ENCODE measurements around the gene SWSAP1.
"Not testable (repeated sequence)": the region's sequence is repeated elsewhere in the genome, so short reads cannot be mapped to it uniquely, and the experiment has no call there.

Gene SWSAP1, protein sequence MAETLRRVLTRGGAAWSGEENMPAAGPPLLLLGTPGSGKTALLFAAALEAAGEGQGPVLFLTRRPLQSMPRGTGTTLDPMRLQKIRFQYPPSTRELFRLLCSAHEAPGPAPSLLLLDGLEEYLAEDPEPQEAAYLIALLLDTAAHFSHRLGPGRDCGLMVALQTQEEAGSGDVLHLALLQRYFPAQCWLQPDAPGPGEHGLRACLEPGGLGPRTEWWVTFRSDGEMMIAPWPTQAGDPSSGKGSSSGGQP

DNA sequence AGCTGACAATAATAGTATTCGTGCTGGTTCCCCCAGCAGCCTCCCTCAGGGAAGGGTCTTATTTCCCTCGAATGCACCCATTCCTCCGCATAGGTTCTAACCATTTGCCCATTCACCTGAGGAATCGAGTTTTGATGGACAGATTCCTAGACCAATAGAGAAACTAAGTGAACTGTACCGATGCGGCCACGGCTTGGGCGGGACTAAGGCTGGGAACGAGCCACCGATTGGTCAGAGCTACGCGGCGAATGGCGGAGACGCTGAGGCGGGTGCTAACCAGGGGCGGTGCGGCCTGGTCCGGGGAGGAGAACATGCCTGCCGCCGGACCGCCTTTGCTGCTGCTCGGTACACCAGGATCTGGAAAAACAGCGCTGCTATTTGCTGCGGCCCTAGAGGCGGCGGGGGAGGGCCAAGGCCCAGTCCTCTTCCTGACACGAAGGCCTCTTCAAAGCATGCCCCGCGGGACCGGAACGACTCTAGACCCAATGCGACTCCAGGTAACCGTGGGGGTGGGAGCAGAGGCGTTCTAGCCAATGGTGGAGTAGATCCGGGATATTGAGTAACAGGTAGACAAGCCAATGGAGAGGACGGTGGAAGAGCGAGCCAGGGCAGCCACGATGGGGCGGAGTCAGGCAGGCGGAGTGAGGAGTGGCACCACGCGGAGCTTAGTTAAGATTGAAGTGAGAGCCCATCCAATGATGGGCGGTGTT lies at the start of gene SWSAP1:
Gene SWSAP1 (plus strand): TSS at position 234 of the 710 bp plus-strand sequence. CDS start 15 bp downstream, at position 249.
- peak; percentile 98 to 99 for DNase-seq
- TF ChIP-seq GATA1 (IDR thresholded peaks at IDR 0.05; ENCODE audit: low read depth, low read length) (no peak), POLR2A (IDR thresholded peaks at IDR 0.05; ENCODE audit: low read length) (peak; percentile 82)

DNA sequence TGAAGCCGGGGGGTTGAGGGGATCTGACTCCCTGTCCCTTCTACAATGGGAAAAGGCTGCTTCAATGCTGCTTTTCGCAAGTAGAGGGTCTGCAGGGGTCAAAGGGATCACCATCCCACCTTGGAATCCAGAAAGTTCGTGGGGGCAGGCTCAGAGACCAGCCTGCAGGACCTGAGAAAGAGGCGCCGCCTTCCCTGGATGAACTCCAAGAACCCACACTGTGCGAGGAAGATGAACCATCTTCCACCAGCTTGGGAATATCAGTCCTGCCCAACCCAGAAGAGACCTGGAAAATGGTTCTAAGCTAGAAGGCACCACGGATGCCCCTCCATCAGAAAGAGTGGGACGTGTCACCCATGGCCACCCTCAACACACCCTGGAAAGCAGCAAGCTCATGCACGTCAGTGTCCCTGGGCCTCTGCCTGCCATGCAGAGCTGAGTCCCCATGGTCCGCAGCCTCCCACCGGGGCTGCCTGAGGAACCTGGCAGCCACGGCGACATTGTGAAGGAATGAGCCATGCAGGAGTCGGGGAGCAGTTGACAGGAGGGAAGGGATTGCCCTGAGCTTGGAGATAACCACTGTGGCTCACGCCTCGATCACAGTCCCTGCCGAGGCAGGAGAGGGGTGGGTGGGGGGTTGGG lies 49.6 kb upstream of the SWSAP1 start:
- TF ChIP-seq POLR2A (IDR thresholded peaks at IDR 0.05; ENCODE audit: low read length) (no peak), GATA1 (IDR thresholded peaks at IDR 0.05; ENCODE audit: low read depth, low read length) (no peak)
- DNase-seq, result no peak

DNA sequence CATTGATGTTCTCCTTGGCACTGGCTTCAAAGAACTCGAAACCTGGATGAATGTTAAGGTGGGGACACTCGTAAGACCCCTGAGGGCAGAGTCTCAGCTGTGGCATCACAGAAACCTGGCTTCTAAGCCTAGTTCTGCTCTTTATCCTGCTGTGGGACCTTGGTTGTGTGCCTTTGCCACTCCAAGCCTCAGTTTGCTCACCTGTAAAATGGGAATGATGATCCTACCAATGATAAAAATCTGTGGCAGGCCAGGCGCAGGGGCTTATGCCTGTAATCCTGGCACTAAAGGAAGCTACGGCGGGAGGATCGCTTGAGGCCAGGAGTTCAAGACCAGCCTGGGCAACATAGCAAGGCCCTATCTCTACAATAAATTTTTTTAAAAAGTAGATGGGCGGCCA lies 48.9 kb upstream of the SWSAP1 start:
- DNase-seq, result no peak
- no peak for TF ChIP-seq GATA1 (IDR thresholded peaks at IDR 0.05; ENCODE audit: low read depth, low read length)
- no peak for TF ChIP-seq POLR2A (IDR thresholded peaks at IDR 0.05; ENCODE audit: low read length)

DNA sequence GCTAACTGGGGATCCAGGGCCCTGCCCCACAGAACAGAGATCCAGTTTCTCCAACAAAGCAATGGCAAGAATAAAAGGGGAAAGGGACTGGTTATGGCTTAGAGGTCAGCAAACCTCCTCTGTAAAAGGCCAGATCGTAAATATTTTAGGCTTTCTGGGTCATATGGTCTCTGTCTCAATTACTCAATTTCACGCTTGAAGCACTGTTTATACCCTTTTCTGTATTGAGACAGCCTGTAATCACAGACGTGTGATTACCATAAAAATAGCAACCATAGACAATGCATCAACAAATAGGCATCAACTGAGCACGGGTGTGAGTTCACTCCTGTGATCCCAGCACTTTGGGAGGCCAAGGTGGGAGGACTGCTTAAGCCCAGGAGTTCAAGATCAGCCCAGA lies 44.3 kb upstream of the SWSAP1 start:
- no peak for DNase-seq
- no peak for TF ChIP-seq GATA1 (IDR thresholded peaks at IDR 0.05; ENCODE audit: low read depth, low read length)
- TF ChIP-seq POLR2A (IDR thresholded peaks at IDR 0.05; ENCODE audit: low read length), result no peak

DNA sequence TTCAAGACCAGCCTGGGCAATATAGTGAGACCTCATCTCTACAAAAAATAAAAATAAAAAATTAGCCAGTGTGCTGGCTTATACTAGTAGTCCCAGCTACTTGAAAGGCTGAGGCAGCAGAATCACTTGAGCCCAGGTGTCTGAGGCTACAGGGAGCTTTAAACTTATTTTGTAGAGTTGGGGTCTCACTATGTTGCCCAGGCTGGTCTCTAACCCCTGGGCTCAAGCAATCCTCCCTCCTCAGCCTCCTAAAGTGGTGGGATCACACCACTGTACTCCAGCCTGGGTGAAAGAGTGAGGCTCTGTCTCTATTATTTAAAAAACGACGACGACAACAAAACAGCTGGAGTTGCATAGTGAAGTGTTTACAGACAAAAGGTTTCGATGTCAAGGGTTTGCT lies 43.0 kb upstream of the SWSAP1 start:
- TF ChIP-seq GATA1 (IDR thresholded peaks at IDR 0.05; ENCODE audit: low read depth, low read length) (no peak), POLR2A (IDR thresholded peaks at IDR 0.05; ENCODE audit: low read length) (no peak)
- no peak for DNase-seq

DNA sequence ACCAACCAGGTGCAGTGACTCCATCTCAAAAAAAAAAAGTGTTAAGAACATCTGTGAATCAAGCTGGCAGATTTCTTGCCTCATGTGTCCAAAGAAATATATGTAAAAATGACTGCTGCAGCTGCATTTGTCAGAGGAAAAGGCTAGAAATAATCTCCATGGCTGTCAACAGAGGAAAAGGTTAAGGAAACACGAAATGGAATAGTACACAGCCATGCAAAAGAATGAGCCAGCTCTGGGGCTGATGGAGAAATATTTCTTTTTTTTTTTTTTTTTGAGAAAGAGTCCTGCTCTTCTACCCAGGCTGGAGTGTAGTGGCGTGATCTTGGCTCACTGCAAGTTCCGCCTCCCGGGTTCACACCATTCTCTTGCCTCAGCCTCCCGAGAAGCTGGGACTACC lies 41.6 kb upstream of the SWSAP1 start:
- DNase-seq, result no peak
- TF ChIP-seq POLR2A (IDR thresholded peaks at IDR 0.05; ENCODE audit: low read length) (no peak), GATA1 (IDR thresholded peaks at IDR 0.05; ENCODE audit: low read depth, low read length) (no peak)

DNA sequence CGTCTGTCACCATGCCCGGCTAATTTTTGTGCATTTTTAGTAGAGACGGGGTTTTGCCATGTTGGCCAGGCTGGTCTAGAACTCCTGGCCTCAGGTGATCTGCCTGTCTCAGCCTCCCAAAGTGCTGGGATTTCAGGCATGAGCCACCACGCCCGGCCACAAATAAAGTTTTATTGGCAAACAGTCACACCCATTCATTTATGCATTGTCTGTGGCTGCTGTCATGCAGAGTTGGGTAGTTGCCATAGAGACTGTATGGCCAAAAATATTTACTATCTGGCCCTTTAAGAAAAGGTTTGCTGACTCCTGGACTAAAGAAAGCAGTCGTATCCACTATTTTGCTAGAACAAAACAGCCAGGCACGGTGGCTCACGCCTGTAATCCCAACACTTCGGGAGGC lies 40.6 kb upstream of the SWSAP1 start:
- not testable (repeated sequence) for DNase-seq

DNA sequence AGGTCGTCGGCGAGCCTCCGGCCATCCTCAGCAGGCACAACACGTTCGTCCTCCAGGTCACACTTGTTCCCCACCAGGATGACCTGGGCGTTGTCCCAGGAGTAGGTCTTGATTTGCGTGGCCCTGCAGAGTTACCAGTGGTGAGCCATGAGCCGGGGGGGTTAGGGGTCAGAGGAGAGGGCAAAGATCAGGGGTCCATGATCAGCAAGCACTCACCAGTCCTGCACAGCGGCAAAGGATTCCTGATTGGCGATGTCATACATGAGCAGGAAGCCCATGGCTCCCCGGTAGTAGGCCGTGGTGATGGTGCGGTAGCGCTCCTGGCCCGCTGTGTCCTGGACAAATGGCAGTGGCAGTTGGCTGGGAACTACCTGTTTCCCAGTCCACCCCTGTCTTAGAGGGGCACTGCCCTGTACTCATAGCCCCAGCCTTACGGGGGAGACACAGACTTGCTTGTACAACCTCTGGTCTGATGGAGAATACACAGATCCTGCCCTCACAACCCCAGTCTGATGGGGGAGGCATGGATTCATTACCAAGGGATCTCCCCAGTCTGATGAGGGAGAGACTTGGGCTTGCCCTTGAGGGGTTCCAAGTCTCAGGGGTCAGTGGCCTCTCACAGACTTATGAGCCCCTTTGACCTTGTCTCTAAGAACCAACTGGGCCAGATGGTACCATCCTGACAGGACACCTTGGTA lies 38.9 kb upstream of the SWSAP1 start:
- TF ChIP-seq GATA1 (IDR thresholded peaks at IDR 0.05; ENCODE audit: low read depth, low read length), result no peak
- no peak for DNase-seq

DNA sequence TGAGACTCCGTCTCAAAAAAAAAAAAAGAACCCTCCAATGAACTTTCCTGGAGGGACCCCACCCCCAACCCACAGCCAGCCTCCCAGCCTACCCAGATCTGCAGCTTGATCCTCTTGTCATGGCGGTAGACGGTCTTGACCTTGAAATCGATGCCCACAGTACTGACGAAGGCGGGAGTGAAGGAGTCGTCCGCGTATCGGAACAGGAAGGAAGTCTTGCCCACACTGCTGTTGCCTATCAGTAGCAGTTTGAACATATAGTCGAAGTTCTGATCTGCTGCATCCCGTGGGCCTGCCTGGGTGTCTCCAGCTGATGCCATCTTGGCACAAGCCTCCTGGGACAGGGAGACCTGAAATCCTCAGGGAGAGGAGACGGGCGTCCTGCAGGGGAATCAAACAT lies 37.4 kb upstream of the SWSAP1 start:
- TF ChIP-seq POLR2A (IDR thresholded peaks at IDR 0.05; ENCODE audit: low read length), result no peak
- no peak for TF ChIP-seq GATA1 (IDR thresholded peaks at IDR 0.05; ENCODE audit: low read depth, low read length)
- DNase-seq, result no peak

DNA sequence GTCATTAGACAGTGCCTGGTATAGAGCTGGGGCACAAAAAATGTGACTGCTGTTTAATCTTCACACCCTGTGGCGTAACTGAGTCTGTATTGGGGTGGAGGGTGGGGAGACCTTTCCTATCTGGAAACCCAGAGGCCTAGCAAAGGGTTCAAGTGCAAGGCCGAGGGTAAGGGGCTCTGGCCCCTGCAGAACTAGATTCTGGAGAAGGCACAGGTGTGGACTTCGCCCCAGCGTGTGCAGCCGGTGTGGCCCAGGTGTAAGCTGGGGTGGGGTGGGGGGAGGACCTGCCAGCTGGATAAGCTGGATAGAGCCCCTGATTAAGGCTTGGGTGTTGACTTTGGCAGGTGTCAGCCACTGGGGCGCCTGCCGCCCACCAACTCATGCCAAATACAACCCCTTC lies 36.3 kb upstream of the SWSAP1 start:
- no peak for DNase-seq
- TF ChIP-seq POLR2A (IDR thresholded peaks at IDR 0.05; ENCODE audit: low read length) (no peak), GATA1 (IDR thresholded peaks at IDR 0.05; ENCODE audit: low read depth, low read length) (no peak)

DNA sequence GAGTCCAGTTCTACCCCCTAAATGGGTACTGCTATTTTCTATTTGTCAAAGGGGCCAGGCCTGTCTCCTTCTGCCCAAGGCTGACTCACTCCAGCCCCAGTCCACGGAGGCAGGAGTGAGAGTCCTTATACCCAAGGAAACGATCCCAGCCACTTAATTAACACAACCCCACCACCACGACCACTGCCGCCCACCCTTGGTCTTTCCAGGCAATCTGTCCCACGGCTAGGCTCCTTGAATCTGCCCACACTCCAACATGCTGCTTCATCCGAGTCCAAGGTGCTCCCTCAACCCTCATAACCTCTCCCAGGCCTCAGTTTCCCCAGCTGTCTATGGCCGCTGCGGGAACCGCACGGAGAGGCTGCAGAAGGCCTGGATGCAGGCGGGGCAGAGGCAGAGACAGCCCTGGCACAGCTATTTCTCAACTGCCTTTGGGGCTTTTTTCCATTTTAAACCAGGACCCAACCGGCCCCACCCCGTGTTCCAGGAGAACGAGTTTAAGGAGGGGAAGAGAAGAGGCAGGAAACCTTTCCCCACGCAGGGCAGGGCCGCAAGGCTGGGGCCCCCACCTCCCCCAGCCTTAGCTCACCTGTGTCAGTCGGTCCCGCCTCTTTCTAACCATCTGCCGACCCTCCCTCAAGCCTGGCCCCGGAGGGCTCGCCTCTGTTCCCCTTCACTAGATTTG lies 35.8 kb upstream of the SWSAP1 start:
- DNase-seq, result no peak
- TF ChIP-seq POLR2A (IDR thresholded peaks at IDR 0.05; ENCODE audit: low read length) (no peak), GATA1 (IDR thresholded peaks at IDR 0.05; ENCODE audit: low read depth, low read length) (no peak)

DNA sequence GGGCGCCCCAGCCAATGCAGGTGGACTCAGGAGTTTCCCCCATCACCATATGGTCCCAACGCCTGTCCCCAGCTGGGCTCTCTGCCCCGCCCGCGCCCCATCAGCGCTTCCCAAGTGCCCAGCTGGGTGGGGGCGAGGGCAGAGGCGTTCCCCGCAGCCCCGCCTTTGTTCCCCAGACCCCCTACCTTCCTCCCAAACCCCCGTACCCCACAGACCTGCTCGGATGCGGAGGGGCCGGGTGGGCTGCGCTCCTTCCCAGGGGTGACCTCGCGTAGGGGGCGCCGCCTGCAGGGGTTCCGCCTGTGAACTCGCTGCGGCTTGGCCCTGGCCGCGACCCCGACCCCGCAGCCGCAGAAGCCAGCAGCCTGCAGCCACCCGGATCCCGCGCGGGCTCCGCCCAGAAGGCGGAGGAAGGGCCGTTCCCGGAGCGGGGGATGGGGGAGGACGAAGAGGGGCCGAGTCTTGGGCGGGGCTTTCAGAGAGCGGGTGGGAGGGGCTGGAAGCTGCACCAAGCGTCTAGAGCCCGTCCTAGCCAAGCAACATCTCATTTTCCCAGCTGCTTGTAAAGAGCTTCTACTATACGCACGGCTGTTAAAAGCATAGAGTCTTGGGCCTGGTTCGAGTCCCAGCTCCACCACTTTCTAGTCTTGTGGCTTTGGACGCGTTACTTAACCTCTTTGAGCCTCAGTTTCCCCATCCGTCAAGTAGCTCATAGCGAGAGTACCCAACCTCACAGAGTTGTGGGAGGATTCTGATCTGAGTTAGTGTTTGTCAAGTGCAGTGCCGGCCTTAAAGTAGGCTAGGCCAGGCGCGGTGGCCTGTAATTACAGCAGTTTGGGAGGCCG lies 35.0 kb upstream of the SWSAP1 start, which contains the start of gene RAB3D:
Gene RAB3D (minus strand): TSS at position 404 of the 845 bp plus-strand sequence. CDS start 2,258 bp downstream, outside the sequence.
- TF ChIP-seq GATA1 (IDR thresholded peaks at IDR 0.05; ENCODE audit: low read depth, low read length), result no peak
- no peak for TF ChIP-seq POLR2A (IDR thresholded peaks at IDR 0.05; ENCODE audit: low read length)
- DNase-seq, result peak; percentile 83

DNA sequence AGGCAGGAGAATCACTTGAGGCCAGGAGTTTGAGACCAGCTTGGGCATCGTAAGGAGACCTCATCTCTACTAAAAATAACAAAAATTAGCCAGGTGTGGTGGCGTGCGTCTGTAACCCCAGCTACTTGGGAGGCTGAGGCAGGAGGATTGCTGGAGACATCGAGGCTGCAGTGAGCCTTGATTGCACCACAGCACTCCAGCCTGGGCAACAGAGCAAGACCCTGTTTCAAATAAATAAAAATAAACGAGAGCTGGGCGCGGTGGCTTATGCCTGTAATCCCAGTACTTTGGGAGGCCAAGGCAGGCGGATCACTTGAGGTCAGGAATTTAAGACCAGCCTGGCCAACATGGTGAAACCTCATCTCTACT lies 34.4 kb upstream of the SWSAP1 start:
- DNase-seq, result not testable (repeated sequence)
